IMR-90 (cell line): Measurements from ENCODE around the gene TINAGL1. TPM values are rescaled to one million over a fixed set of nuclear protein-coding genes. Genes with fewer than 3 reads are reported as not detected.

Source experiments
- ATAC-seq: fragments of 200-7000 bp; cut with Tn5 transposase; 2 replicates; pipeline ENCODE4 v1.9.1; 2020; ENCODE audit warnings: low read depth, mild to moderate bottlenecking, moderate library complexity
- BruUV-seq: library from RNA; stranded (reverse); fragments of 400-500 nt; replicated peaks from 2 replicates; lab custom pipeline; 2021; lab: Mats Ljungman, UMichigan
- CTCF ChIA-PET: fragments of 300-600 bp; formaldehyde crosslinking; extraction: SDS; loops from one replicate; lab custom pipeline; 2021; ENCODE audit warnings: antibody characterized with exemption; lab: Yijun Ruan, JAX
- POLR2A ChIA-PET: fragments of 300-600 bp; sonication (Branson Sonifier 250); formaldehyde crosslinking; loops from one replicate; lab custom pipeline; 2022; ENCODE audit warnings: antibody characterized with exemption; ENCODE audit not compliant: unreplicated experiment; lab: Charles Lee
- DNase-seq: peaks from one replicate; pipeline ENCODE4 v3.0.0; 2013
- H2AFZ ChIP-seq: replicated peaks from 2 replicates; pipeline ENCODE3; 2013; ENCODE audit warnings: low read length, mild to moderate bottlenecking; ENCODE audit not compliant: poor library complexity
- H2AK5ac ChIP-seq: 2 replicates; pipeline ENCODE4 v1.6.1; 2013; ENCODE audit warnings: low read depth, low read length, inconsistent platforms
- H2AK9ac ChIP-seq: replicated peaks from 2 replicates; pipeline ENCODE3; 2013; ENCODE audit warnings: mild to moderate bottlenecking, low read depth, low read length, moderate library complexity; ENCODE audit not compliant: poor library complexity
- H2BK120ac ChIP-seq: 2 replicates; pipeline ENCODE4 v1.6.1; 2013; ENCODE audit warnings: low read depth, low read length, inconsistent platforms
- H2BK15ac ChIP-seq: 3 replicates; pipeline ENCODE4 v1.6.1; 2013; ENCODE audit warnings: low read depth, low read length, inconsistent platforms
- H2BK20ac ChIP-seq: 2 replicates; pipeline ENCODE4 v1.6.1; 2013; ENCODE audit warnings: low read depth, mild to moderate bottlenecking, inconsistent platforms, low read length, moderate library complexity
- H2BK5ac ChIP-seq: 2 replicates; pipeline ENCODE4 v1.6.1; 2013; ENCODE audit warnings: mild to moderate bottlenecking, low read depth, low read length, inconsistent platforms; ENCODE audit not compliant: poor library complexity, severe bottlenecking
- H3K14ac ChIP-seq: replicated peaks from 2 replicates; pipeline ENCODE4 v1.6.1; 2013; ENCODE audit warnings: low read depth, low read length, inconsistent platforms
- H3K18ac ChIP-seq: 2 replicates; pipeline ENCODE4 v1.6.1; 2013; ENCODE audit warnings: low read depth, low read length, control low read depth
- H3K23ac ChIP-seq: 2 replicates; pipeline ENCODE4 v1.6.1; 2013; ENCODE audit warnings: low read depth, low read length, inconsistent platforms
- H3K27ac ChIP-seq: 2 replicates; pipeline ENCODE4 v1.5.1; 2013; ENCODE audit warnings: mild to moderate bottlenecking, control low read depth, low read length; ENCODE audit not compliant: insufficient read depth
- H3K27me3 ChIP-seq: 2 replicates; pipeline ENCODE4 v1.6.1; 2013; ENCODE audit warnings: low read length; ENCODE audit not compliant: control insufficient read depth, insufficient read depth
- H3K36me3 ChIP-seq: 2 replicates; pipeline ENCODE4 v1.6.1; 2013; ENCODE audit warnings: low read length, mixed read lengths; ENCODE audit not compliant: control insufficient read depth, insufficient read depth
- H3K4ac ChIP-seq: 2 replicates; pipeline ENCODE4 v1.6.1; 2013; ENCODE audit warnings: low read depth, low read length, inconsistent platforms
- H3K4me1 ChIP-seq: 2 replicates; pipeline ENCODE4 v1.6.1; 2013; ENCODE audit warnings: low read length, mixed read lengths; ENCODE audit not compliant: control insufficient read depth, insufficient read depth
- H3K4me2 ChIP-seq: 2 replicates; pipeline ENCODE4 v1.6.1; 2013; ENCODE audit warnings: low read depth, mild to moderate bottlenecking, control low read depth, low read length, moderate library complexity
- H3K4me3 ChIP-seq: 2 replicates; pipeline ENCODE4 v1.5.1; 2013; ENCODE audit warnings: low read depth, mild to moderate bottlenecking, control low read depth, low read length, moderate library complexity; ENCODE audit not compliant: insufficient read depth
- H3K56ac ChIP-seq: 2 replicates; pipeline ENCODE4 v1.6.1; 2013; ENCODE audit warnings: low read length, inconsistent platforms; ENCODE audit not compliant: insufficient read depth; ENCODE audit errors: extremely low read depth
- H3K79me1 ChIP-seq, 2 experiments: 2 replicates each; pipeline ENCODE4 v1.6.1; 2013; ENCODE audit warnings: low read length in 2 of 2, inconsistent platforms in 1 of 2, low read depth in 1 of 2
- H3K9ac ChIP-seq: 2 replicates; pipeline ENCODE4 v1.6.1; 2013; ENCODE audit warnings: low read depth, low read length, control low read depth
- H3K9me1 ChIP-seq: 2 replicates; pipeline ENCODE4 v1.6.1; 2013; ENCODE audit warnings: low read length, inconsistent platforms; ENCODE audit not compliant: insufficient read depth
- H3K9me3 ChIP-seq: 2 replicates; pipeline ENCODE4 v1.6.1; 2013; ENCODE audit warnings: low read length; ENCODE audit not compliant: control insufficient read depth, insufficient read depth
- H4K20me1 ChIP-seq: 2 replicates; pipeline ENCODE4 v1.6.1; 2013; ENCODE audit warnings: low read length, inconsistent platforms; ENCODE audit not compliant: insufficient read depth
- H4K5ac ChIP-seq: 2 replicates; pipeline ENCODE4 v1.6.1; 2013; ENCODE audit warnings: mild to moderate bottlenecking, low read depth, low read length, control low read depth
- H4K8ac ChIP-seq, 2 experiments: 2 replicates each; pipeline ENCODE4 v1.6.1; 2013; ENCODE audit warnings: low read depth in 2 of 2, low read length in 2 of 2, control low read depth in 1 of 2, inconsistent platforms in 1 of 2
- H4K91ac ChIP-seq: 2 replicates; pipeline ENCODE4 v1.6.1; 2013; ENCODE audit warnings: low read depth, low read length, inconsistent platforms; ENCODE audit not compliant: insufficient read depth
- BHLHE40 ChIP-seq: fragments of 150-350 bp; IDR thresholded peaks from 2 replicates; pipeline ENCODE4 v1.6.1; 2016; ENCODE audit warnings: mild to moderate bottlenecking, low read depth, low read length
- CTCF ChIP-seq: conservative IDR thresholded peaks from 2 replicates; pipeline ENCODE4 v1.5.1; 2012; ENCODE audit warnings: mild to moderate bottlenecking, low read depth, low read length, improper control_type of control experiment
- ELK1 ChIP-seq: fragments of 150-350 bp; IDR thresholded peaks from 2 replicates; pipeline ENCODE4 v1.6.1; 2016; ENCODE audit warnings: low read depth, mild to moderate bottlenecking, low read length, moderate library complexity, borderline replicate concordance
- MAFK ChIP-seq: IDR thresholded peaks from 2 replicates; pipeline ENCODE4 v1.6.1; 2012; ENCODE audit warnings: low read depth, low read length, improper control_type of control experiment
- MXI1 ChIP-seq: IDR thresholded peaks from 2 replicates; pipeline ENCODE4 v1.6.1; 2012; ENCODE audit warnings: low read depth, mild to moderate bottlenecking, low read length, moderate library complexity, borderline replicate concordance
- RAD21 ChIP-seq: IDR thresholded peaks from 2 replicates; pipeline ENCODE4 v1.6.1; 2012; ENCODE audit warnings: low read length, improper control_type of control experiment
- RCOR1 ChIP-seq: IDR thresholded peaks from 2 replicates; pipeline ENCODE4 v1.6.1; 2012; ENCODE audit warnings: mild to moderate bottlenecking, low read length, improper control_type of control experiment; ENCODE audit not compliant: insufficient replicate concordance
- WGBS, 2 experiments: methylation state at CpG; one replicate each; pipeline versions ENCODE4 v1.1.5 to v1.1.7; 2013; ENCODE audit warnings: missing lambda C conversion rate in 2 of 2; ENCODE audit not compliant: insufficient read length in 1 of 2; ENCODE audit errors: extremely low coverage in 2 of 2; 5-methylcytosine and 5-hydroxymethylcytosine counted together
- dilution Hi-C: fragments of 300-500 bp; cut with HindIII; formaldehyde crosslinking; loops from one replicate; pipeline ENCODE4 v1.14.3; 2018; ENCODE audit warnings: low sequenced_read_pairs; ENCODE audit not compliant: unreplicated experiment
- in situ Hi-C: fragments of 300-500 bp; cut with MboI; formaldehyde crosslinking; loops from 3 replicates; pipeline ENCODE4 v1.14.3; 2019; ENCODE audit warnings: low sequenced_read_pairs, inconsistent platforms, mixed read lengths
- intact Hi-C: fragments of 100-400 bp; cut with micrococcal nuclease; formaldehyde crosslinking; loops from 2 replicates; pipeline ENCODE4 v1.10.0; 2022
- polyA plus RNA-seq, 3 experiments: library from polyadenylated mRNA; depleted of rRNA; stranded (reverse); fragments of >200 nt; gene quantifications; 2 replicates each; pipeline ENCODE4 v1.2.3, GENCODE V29; 2012; ENCODE audit warnings: low replicate concordance in 1 of 3
- total RNA-seq: library from RNA; depleted of rRNA; stranded (reverse); fragments of >200 nt; gene quantifications from 2 replicates; pipeline ENCODE4 v1.2.3, GENCODE V29; 2012

The TINAGL1 gene
- total and polyA plus RNA-seq, 2 of the 4 experiments (the other 2 are of a cell fraction), result 0.54 to 1.5 TPM

GRCh38 chr1:31587720-31588423, 11.6 kb downstream of the TINAGL1 start:
- BruUV-seq, result no TSS peak
- intact Hi-C loops, result no loop called here

More at GRCh38 chr1:31587720-31588423, 11.6 kb downstream of the TINAGL1 start:
- peak overlapping the region; percentile 34 for H2AK9ac ChIP-seq
- H3K4ac ChIP-seq, result no peak overlapping the region
- no peaks in the 10 kb centered on the region for H4K20me1 ChIP-seq
- H3K9me1 ChIP-seq, result peaks cover 3% of the 10 kb centered on the region; the same call in 1 of the 2 replicates
- H3K9me3 ChIP-seq, result no peaks in the 10 kb centered on the region
- CTCF ChIA-PET, result interaction anchor here (1.0 to 1.2 kb wide), 3 partner anchors 9 to 91 kb away, joined by 3 to 4 read pairs (median 3); no protein-coding TSS in a partner anchor
- no peak overlapping the region for H3K23ac ChIP-seq
- peaks cover 19% of the 10 kb centered on the region for H3K27me3 ChIP-seq
- no peaks in the 10 kb centered on the region for H3K79me1 ChIP-seq
- H3K14ac ChIP-seq, result no peak overlapping the region
- H3K9ac ChIP-seq, result no peak overlapping the region
- no peak overlapping the region for H3K27ac ChIP-seq
- no peak overlapping the region for H4K91ac ChIP-seq
- H4K5ac ChIP-seq, result no peak overlapping the region
- POLR2A ChIA-PET, result interaction anchor here (0.6 kb wide), 1 partner anchor 14 kb away, joined by 30 read pairs; no protein-coding TSS in a partner anchor
- no peak overlapping the region for H4K8ac ChIP-seq
- TF ChIP-seq MAFK (peak; percentile 48), BHLHE40 (no peak), ELK1 (no peak), RAD21 (no peak), RCOR1 (no peak), CTCF (peak; percentile 53), MXI1 (no peak)
- H2AFZ ChIP-seq, result peak overlapping the region; percentile 52
- peak; percentile 67 for ATAC-seq
- H3K4me1 ChIP-seq, result peaks cover 7% of the 10 kb centered on the region; the same call in 1 of the 2 replicates
- no peak overlapping the region for H3K18ac ChIP-seq
- no peak overlapping the region for H3K56ac ChIP-seq
- no peak overlapping the region for H3K4me3 ChIP-seq
- no peak overlapping the region for H2AK5ac ChIP-seq
- no peak overlapping the region for H2BK120ac ChIP-seq
- in situ Hi-C loops, result no loop called here
- 61% methylated on average over 9 of the region's 14 CpGs; no CpG with 5 or more reads in 1 of the 2 experiments for WGBS, 2 experiments
- H2BK20ac ChIP-seq, result no peak overlapping the region
- DNase-seq, result no peak
- no peak overlapping the region for H3K4me2 ChIP-seq
- no peak overlapping the region for H2BK5ac ChIP-seq
- dilution Hi-C loops, result no loop called here
- H3K36me3 ChIP-seq, result no peaks in the 10 kb centered on the region
- H2BK15ac ChIP-seq, result no peak overlapping the region
